VCaP (cell line): ENCODE results near the gene PDE11A.

Experiments used
- H3K27ac ChIP-seq: fragments of 450-650 bp; 2 replicates; pipeline ENCODE4 v1.5.1; 2017
- CTCF ChIP-seq: fragments of 450-650 bp; conservative IDR thresholded peaks from 2 replicates; pipeline ENCODE4 v1.5.1; 2017; ENCODE audit warnings: mild to moderate bottlenecking, moderate library complexity

PDE11A gene

GRCh38 chr2:177595126-177595845 is 477.3 kb downstream of the PDE11A start:
- no peak for TF ChIP-seq CTCF
- no peak overlapping the region for H3K27ac ChIP-seq

- TF ChIP-seq CTCF = no peak
- H3K27ac ChIP-seq = no peak overlapping the region
These were observed 479.2 kb downstream of the PDE11A start for GRCh38 chr2:177593402-177593801.

- no peak for TF ChIP-seq CTCF
- H3K27ac ChIP-seq = no peak overlapping the region
These were observed 479.6 kb downstream of the PDE11A start for GRCh38 chr2:177592945-177593344.

GRCh38 chr2:177592397-177592796 is 480.2 kb downstream of the PDE11A start:
- TF ChIP-seq CTCF = no peak
- no peak overlapping the region for H3K27ac ChIP-seq

- TF ChIP-seq CTCF = no peak
- no peak overlapping the region for H3K27ac ChIP-seq
These were observed 483.4 kb downstream of the PDE11A start for GRCh38 chr2:177589186-177589585.

GRCh38 chr2:177588671-177589070 is 483.9 kb downstream of the PDE11A start:
- H3K27ac ChIP-seq = no peak overlapping the region
- TF ChIP-seq CTCF = no peak

GRCh38 chr2:177587371-177587770 is 485.2 kb downstream of the PDE11A start:
- no peak for TF ChIP-seq CTCF
- no peak overlapping the region for H3K27ac ChIP-seq
